ENCODE results near the gene NPIPB8.

DNA sequence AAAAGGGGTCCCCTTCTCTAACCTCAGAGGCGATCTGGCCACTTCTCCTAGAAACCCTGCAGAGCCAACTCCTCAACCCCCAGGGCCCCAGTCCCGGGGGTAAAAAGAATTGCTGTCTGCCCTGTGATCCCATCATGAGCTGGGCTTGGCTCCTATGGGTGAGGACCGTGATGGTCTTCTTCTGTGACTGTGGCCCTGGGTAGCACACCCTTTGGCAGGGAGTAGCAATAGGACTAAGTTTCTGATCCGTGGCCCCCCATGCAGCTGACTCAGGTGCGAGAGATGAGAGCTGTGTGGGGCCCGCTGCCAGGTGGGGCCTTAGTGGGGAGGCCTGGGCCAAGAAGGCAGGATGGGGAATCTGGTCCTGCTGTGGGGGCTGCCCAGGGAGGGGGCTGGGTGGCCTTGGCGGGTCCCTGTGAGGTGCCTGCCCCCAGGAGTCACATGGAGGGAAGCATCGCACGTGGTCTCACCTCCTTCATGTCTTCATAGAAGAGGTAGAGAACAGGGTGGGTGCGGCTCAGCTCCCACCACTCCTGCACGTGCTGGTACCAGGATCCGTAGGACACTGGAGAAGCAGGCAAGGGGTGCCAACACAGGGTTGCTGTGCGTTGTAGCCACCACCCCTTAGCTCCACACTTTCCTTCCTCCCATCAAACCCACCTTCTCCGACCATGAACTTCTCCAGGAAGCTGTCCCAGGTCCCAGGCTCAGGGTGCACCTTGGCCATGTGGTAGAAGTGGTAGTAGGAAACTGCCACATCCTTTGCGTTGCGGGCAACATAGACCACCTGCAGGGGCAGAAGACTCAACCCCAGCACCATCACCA, 31.4 kb upstream of the NPIPB8 start:
- TF ChIP-seq CTCF (IDR thresholded peaks at IDR 0.05): no peak
- TF ChIP-seq POLR2AphosphoS5 (IDR thresholded peaks at IDR 0.05; ENCODE audit: low read depth, low read length): no peak
- no peak for TF ChIP-seq REST (IDR thresholded peaks at IDR 0.05; ENCODE audit: insufficient read depth in 1 of 2, low read depth in 2 of 2, low read length in 1 of 2)
